HCT116 (cell line): ENCODE data around the gene COL12A1. TPM values are rescaled to one million over a fixed set of nuclear protein-coding genes. Genes with fewer than 3 reads are reported as not detected.

Experiments
- ATAC-seq: fragments of 200-7000 bp; cut with Tn5 transposase; 2 replicates; pipeline ENCODE4 v1.9.1; 2020; ENCODE audit warnings: mild to moderate bottlenecking, moderate library complexity
- BruUV-seq: library from RNA; stranded (reverse); fragments of 400-500 nt; replicated peaks from 2 replicates; lab custom pipeline; 2021; lab: Mats Ljungman, UMichigan
- CTCF ChIA-PET: fragments of 300-600 bp; sonication (Branson Sonifier 250); formaldehyde crosslinking; loops from one replicate; lab custom pipeline; 2021; ENCODE audit warnings: antibody characterized with exemption; lab: Charles Lee
- POLR2A ChIA-PET: fragments of 300-600, 350-600 bp; sonication (Branson Sonifier 250); formaldehyde crosslinking; loops from one replicate; lab custom pipeline; 2021; ENCODE audit warnings: antibody characterized with exemption; lab: Charles Lee
- RAD21 ChIA-PET, 2 experiments: fragments of 300-600 bp; sonication (Branson Sonifier 250); formaldehyde crosslinking; loops; one replicate each; lab custom pipeline; 2023; ENCODE audit warnings: low total read pairs in 2 of 2; ENCODE audit not compliant: uncharacterized antibody in 2 of 2, unreplicated experiment in 2 of 2, low non-redundant PET in 1 of 2; lab: Charles Lee
- DNase-seq: peaks from one replicate; pipeline ENCODE4 v3.0.0-alpha.2; 2010; ENCODE audit warnings: low read depth, low spot score
- H2AFZ ChIP-seq: fragments of 200-600 bp; shearing (Covaris generic), sonication (generic); 2 replicates; pipeline ENCODE4 v1.6.1; 2017; ENCODE audit warnings: low read depth, mixed run types, mixed read lengths, antibody characterized with exemption, low read length; ENCODE audit not compliant: poor library complexity, severe bottlenecking
- H3K27ac ChIP-seq: 2 replicates; pipeline ENCODE4 v1.5.1; 2012; ENCODE audit warnings: low read depth, low read length
- H3K27me3 ChIP-seq: fragments of 200-600 bp; sonication (generic); 2 replicates; pipeline ENCODE4 v1.6.1; 2016; ENCODE audit warnings: mixed run types, low read length, mixed read lengths; ENCODE audit not compliant: insufficient read depth
- H3K36me3 ChIP-seq, 2 experiments: fragments of 200-500 bp in 1 of 2; fragments of 200-600 bp in 1 of 2; sonication (Bioruptor generic) in 1 of 2; sonication (generic) in 1 of 2; 2 replicates each; pipeline versions ENCODE4 v1.5.1 to v1.6.1; 2014 to 2016; ENCODE audit warnings: low read length in 2 of 2, inconsistent platforms in 1 of 2, mixed read lengths in 1 of 2, mixed run types in 1 of 2; ENCODE audit not compliant: insufficient read depth in 2 of 2, control insufficient read depth in 1 of 2
- H3K4me1 ChIP-seq, 2 experiments: fragments of 200-600 bp in 1 of 2; sonication (generic) in 1 of 2; 2 replicates each; pipeline versions ENCODE4 v1.5.1 to v1.6.1; 2012 to 2017; ENCODE audit warnings: low read length in 2 of 2, inconsistent platforms in 1 of 2, mild to moderate bottlenecking in 1 of 2, mixed read lengths in 1 of 2, mixed run types in 1 of 2, moderate library complexity in 1 of 2; ENCODE audit not compliant: insufficient read depth in 2 of 2, control insufficient read depth in 1 of 2
- H3K4me2 ChIP-seq: fragments of 200-600 bp; sonication (generic); 2 replicates; pipeline ENCODE4 v1.6.1; 2017; ENCODE audit warnings: mixed run types, low read length, mixed read lengths
- H3K4me3 ChIP-seq, 2 experiments: fragments of 200-600 bp in 1 of 2; sonication (generic) in 1 of 2; replicated peaks in 1 of 2; 2 replicates each; pipeline ENCODE4 v1.5.1; 2011 to 2016; ENCODE audit warnings: low read length in 2 of 2, control low read depth in 1 of 2, low read depth in 1 of 2, mild to moderate bottlenecking in 1 of 2, mixed read lengths in 1 of 2, mixed run types in 1 of 2
- H3K79me2 ChIP-seq: fragments of 200-600 bp; sonication (generic); 2 replicates; pipeline ENCODE4 v1.6.1; 2017; ENCODE audit warnings: mild to moderate bottlenecking, mixed run types, low read length, moderate library complexity, mixed read lengths; ENCODE audit not compliant: insufficient read depth
- H3K9ac ChIP-seq: fragments of 200-600 bp; sonication (generic); 2 replicates; pipeline ENCODE4 v1.6.1; 2016; ENCODE audit warnings: low read length, mixed read lengths
- H3K9me2 ChIP-seq: fragments of 200-600 bp; sonication (generic), shearing (Covaris generic); 2 replicates; pipeline ENCODE4 v1.6.1; 2017; ENCODE audit warnings: mixed run types, mild to moderate bottlenecking, moderate library complexity; ENCODE audit not compliant: insufficient read depth
- H3K9me3 ChIP-seq, 2 experiments: fragments of 200-500 bp in 1 of 2; fragments of 200-600 bp in 1 of 2; sonication (Bioruptor generic) in 1 of 2; sonication (generic) in 1 of 2; 2 replicates each; pipeline ENCODE4 v1.6.1; 2014 to 2017; ENCODE audit warnings: low read length in 2 of 2, mixed read lengths in 2 of 2, inconsistent platforms in 1 of 2, low read depth in 1 of 2, mild to moderate bottlenecking in 1 of 2, mixed run types in 1 of 2, moderate library complexity in 1 of 2; ENCODE audit not compliant: control insufficient read depth in 1 of 2, insufficient read depth in 1 of 2
- H4K20me1 ChIP-seq: fragments of 200-600 bp; sonication (generic), shearing (Covaris generic); 2 replicates; pipeline ENCODE4 v1.6.1; 2017; ENCODE audit warnings: mixed run types, mild to moderate bottlenecking, moderate library complexity; ENCODE audit not compliant: insufficient read depth
- CBX3 ChIP-seq: IDR thresholded peaks from 2 replicates; pipeline ENCODE4 v1.6.1; 2012; ENCODE audit warnings: low read depth
- EGR1 ChIP-seq: IDR thresholded peaks from 2 replicates; pipeline ENCODE4 v1.6.1; 2012; ENCODE audit warnings: low read depth
- POLR2A ChIP-seq: IDR thresholded peaks from 2 replicates; pipeline ENCODE4 v1.7.0; 2011; ENCODE audit warnings: borderline replicate concordance; ENCODE audit not compliant: insufficient read depth, insufficient read length; ENCODE audit errors: extremely low read depth
- POLR2AphosphoS5 ChIP-seq: IDR thresholded peaks from 2 replicates; pipeline ENCODE4 v1.6.1; 2011; ENCODE audit warnings: mild to moderate bottlenecking, low read depth, low read length, moderate library complexity
- RAD21 ChIP-seq: IDR thresholded peaks from 2 replicates; pipeline ENCODE4 v1.6.1; 2012; ENCODE audit warnings: low read depth, mild to moderate bottlenecking
- SIN3A ChIP-seq: IDR thresholded peaks from 2 replicates; pipeline ENCODE4 v1.6.1; 2012; ENCODE audit warnings: low read depth
- ZFX ChIP-seq: fragments of 450-650 bp; IDR thresholded peaks from 2 replicates; pipeline ENCODE4 v1.6.1; 2017
- ZNF274 ChIP-seq: fragments of 200-500 bp; sonication (Bioruptor generic); IDR thresholded peaks from 2 replicates; pipeline ENCODE4 v1.6.1; 2014; ENCODE audit warnings: mild to moderate bottlenecking, low read depth, low read length, inconsistent platforms
- intact Hi-C: fragments of 100-400 bp; cut with micrococcal nuclease; formaldehyde crosslinking; loops from 2 replicates; pipeline ENCODE4 v1.10.0; 2022
- total RNA-seq: library from RNA; stranded (reverse); gene quantifications from one replicate; pipeline ENCODE4 v1.2.1, GENCODE V29; 2021; ENCODE audit not compliant: unreplicated experiment
- TF ChIP-seq, protein P1 (sequence below), 3 experiments: fragments of 200-600 bp in 1 of 3; sonication (generic) in 1 of 3; IDR thresholded peaks in 2 of 3; conservative IDR thresholded peaks in 1 of 3; 2 replicates each; pipeline ENCODE4 v1.5.1; 2012 to 2017; ENCODE audit warnings: low read depth in 2 of 3, low read length in 2 of 3, antibody characterized with exemption in 1 of 3, borderline replicate concordance in 1 of 3, control low read depth in 1 of 3, mild to moderate bottlenecking in 1 of 3, mixed read lengths in 1 of 3, mixed run types in 1 of 3, moderate library complexity in 1 of 3; ENCODE audit not compliant: insufficient read depth in 1 of 3
- TF ChIP-seq, protein P2 (sequence below): IDR thresholded peaks from 2 replicates; pipeline ENCODE4 v1.6.1; 2012
- TF ChIP-seq, protein P3 (sequence below): IDR thresholded peaks from 2 replicates; pipeline ENCODE4 v1.6.1; 2012
- TF ChIP-seq, protein P4 (sequence below): IDR thresholded peaks from 2 replicates; pipeline ENCODE4 v1.6.1; 2011; ENCODE audit warnings: mild to moderate bottlenecking, low read length, moderate library complexity; ENCODE audit not compliant: insufficient replicate concordance; ENCODE audit errors: extremely low read depth
- TF ChIP-seq, protein P5 (sequence below): IDR thresholded peaks from 2 replicates; pipeline ENCODE4 v1.6.1; 2012; ENCODE audit warnings: low read depth

The COL12A1 gene
- total RNA-seq, 1 experiment from 2014 or later: 23.5 TPM

DNA sequence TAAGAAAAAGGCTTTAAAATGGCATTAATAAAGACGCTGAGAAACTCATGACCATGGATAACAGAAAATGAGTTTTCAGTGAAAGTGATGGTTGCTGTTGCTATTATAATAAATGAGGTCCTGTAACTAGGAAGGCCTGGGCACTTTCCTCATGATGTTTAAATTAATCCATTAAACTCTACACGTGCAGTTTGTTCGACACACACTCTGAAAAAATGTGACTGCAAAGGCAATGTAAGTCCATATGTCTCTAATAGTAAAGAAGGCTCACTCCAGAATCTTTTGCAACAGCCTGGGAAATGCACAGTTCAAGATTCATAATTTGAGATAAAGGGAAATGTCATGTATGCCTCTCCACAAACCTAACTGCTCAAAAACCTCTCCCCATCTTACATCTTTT is 153.4 kb downstream of the COL12A1 start:
- Histone ChIP-seq H4K20me1 (no peaks in the 10 kb centered on the region), H3K27me3 (no peaks in the 10 kb centered on the region), H3K36me3 (no peaks in the 10 kb centered on the region), H3K4me1 (no peaks in the 10 kb centered on the region), H3K27ac (no peak overlapping the region), H3K9me3 (no peaks in the 10 kb centered on the region), H3K79me2 (no peaks in the 10 kb centered on the region), H3K9ac (no peak overlapping the region)
- BruUV-seq: no TSS peak
- CTCF ChIA-PET: no interaction called here
- intact Hi-C loops: no loop called here
- no peak for DNase-seq
- ATAC-seq: no peak
- TF ChIP-seq, protein P1, sequence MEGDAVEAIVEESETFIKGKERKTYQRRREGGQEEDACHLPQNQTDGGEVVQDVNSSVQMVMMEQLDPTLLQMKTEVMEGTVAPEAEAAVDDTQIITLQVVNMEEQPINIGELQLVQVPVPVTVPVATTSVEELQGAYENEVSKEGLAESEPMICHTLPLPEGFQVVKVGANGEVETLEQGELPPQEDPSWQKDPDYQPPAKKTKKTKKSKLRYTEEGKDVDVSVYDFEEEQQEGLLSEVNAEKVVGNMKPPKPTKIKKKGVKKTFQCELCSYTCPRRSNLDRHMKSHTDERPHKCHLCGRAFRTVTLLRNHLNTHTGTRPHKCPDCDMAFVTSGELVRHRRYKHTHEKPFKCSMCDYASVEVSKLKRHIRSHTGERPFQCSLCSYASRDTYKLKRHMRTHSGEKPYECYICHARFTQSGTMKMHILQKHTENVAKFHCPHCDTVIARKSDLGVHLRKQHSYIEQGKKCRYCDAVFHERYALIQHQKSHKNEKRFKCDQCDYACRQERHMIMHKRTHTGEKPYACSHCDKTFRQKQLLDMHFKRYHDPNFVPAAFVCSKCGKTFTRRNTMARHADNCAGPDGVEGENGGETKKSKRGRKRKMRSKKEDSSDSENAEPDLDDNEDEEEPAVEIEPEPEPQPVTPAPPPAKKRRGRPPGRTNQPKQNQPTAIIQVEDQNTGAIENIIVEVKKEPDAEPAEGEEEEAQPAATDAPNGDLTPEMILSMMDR (IDR thresholded peaks at IDR 0.05 in 2 of 3, conservative IDR thresholded peaks at IDR 0.05 in 1 of 3; ENCODE audit: borderline replicate concordance in 1 of 3, insufficient read depth in 1 of 3, low read depth in 2 of 3, low read length in 2 of 3): no peak
- TF ChIP-seq, all 23 proteins: peak for 0
- H3K4me2 ChIP-seq: no peak overlapping the region
- H3K9me2 ChIP-seq: no peaks in the 10 kb centered on the region
- H2AFZ ChIP-seq: no peak overlapping the region
- no peak overlapping the region for H3K4me3 ChIP-seq
- RAD21 ChIA-PET: no interaction called here
- POLR2A ChIA-PET: no interaction called here

DNA sequence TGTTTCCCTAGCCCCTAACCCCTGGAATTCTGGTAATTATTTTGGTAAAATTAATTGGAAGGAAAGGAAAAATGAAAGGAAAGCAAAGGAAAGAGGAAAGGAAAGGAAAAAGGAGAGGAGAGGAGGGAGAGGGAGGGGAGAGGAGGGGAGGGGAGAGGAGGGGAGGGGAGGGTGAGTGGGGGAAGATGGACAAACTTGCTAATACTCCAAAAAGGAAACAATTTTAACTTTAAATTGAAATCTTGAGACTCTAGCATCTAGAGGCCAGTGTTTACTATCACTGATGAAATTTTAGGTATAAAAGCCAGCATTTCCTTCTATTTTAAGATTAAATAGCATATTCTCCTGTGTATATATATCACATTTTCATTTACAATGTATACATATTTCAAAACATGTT is 156.5 kb downstream of the COL12A1 start:
- ChIA-PET RAD21 (no interaction called here), POLR2A (no interaction called here), CTCF (no interaction called here)
- Histone ChIP-seq H3K4me1 (no peaks in the 10 kb centered on the region), H3K9ac (no peak overlapping the region), H3K36me3 (no peaks in the 10 kb centered on the region), H3K9me2 (no peaks in the 10 kb centered on the region), H3K9me3 (no peaks in the 10 kb centered on the region), H4K20me1 (no peaks in the 10 kb centered on the region), H3K4me2 (no peak overlapping the region), H2AFZ (no peak overlapping the region), H3K79me2 (no peaks in the 10 kb centered on the region), H3K4me3 (no peak overlapping the region), H3K27me3 (no peaks in the 10 kb centered on the region), H3K27ac (no peak overlapping the region)
- intact Hi-C loops: no loop called here
- no peak for ATAC-seq
- no peak for DNase-seq
- no TSS peak for BruUV-seq
- TF ChIP-seq, protein P2, sequence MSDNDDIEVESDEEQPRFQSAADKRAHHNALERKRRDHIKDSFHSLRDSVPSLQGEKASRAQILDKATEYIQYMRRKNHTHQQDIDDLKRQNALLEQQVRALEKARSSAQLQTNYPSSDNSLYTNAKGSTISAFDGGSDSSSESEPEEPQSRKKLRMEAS: no peak
- TF ChIP-seq, protein P3, sequence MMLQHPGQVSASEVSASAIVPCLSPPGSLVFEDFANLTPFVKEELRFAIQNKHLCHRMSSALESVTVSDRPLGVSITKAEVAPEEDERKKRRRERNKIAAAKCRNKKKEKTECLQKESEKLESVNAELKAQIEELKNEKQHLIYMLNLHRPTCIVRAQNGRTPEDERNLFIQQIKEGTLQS: no peak
- no peak for TF ChIP-seq EGR1
- TF ChIP-seq, protein P4, sequence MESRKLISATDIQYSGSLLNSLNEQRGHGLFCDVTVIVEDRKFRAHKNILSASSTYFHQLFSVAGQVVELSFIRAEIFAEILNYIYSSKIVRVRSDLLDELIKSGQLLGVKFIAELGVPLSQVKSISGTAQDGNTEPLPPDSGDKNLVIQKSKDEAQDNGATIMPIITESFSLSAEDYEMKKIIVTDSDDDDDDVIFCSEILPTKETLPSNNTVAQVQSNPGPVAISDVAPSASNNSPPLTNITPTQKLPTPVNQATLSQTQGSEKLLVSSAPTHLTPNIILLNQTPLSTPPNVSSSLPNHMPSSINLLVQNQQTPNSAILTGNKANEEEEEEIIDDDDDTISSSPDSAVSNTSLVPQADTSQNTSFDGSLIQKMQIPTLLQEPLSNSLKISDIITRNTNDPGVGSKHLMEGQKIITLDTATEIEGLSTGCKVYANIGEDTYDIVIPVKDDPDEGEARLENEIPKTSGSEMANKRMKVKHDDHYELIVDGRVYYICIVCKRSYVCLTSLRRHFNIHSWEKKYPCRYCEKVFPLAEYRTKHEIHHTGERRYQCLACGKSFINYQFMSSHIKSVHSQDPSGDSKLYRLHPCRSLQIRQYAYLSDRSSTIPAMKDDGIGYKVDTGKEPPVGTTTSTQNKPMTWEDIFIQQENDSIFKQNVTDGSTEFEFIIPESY: no peak
- TF ChIP-seq ZFX: no peak
- no peak for TF ChIP-seq SIN3A
- no peak for TF ChIP-seq RAD21
- TF ChIP-seq CBX3: no peak
- no peak for TF ChIP-seq POLR2A
- TF ChIP-seq, protein P5, sequence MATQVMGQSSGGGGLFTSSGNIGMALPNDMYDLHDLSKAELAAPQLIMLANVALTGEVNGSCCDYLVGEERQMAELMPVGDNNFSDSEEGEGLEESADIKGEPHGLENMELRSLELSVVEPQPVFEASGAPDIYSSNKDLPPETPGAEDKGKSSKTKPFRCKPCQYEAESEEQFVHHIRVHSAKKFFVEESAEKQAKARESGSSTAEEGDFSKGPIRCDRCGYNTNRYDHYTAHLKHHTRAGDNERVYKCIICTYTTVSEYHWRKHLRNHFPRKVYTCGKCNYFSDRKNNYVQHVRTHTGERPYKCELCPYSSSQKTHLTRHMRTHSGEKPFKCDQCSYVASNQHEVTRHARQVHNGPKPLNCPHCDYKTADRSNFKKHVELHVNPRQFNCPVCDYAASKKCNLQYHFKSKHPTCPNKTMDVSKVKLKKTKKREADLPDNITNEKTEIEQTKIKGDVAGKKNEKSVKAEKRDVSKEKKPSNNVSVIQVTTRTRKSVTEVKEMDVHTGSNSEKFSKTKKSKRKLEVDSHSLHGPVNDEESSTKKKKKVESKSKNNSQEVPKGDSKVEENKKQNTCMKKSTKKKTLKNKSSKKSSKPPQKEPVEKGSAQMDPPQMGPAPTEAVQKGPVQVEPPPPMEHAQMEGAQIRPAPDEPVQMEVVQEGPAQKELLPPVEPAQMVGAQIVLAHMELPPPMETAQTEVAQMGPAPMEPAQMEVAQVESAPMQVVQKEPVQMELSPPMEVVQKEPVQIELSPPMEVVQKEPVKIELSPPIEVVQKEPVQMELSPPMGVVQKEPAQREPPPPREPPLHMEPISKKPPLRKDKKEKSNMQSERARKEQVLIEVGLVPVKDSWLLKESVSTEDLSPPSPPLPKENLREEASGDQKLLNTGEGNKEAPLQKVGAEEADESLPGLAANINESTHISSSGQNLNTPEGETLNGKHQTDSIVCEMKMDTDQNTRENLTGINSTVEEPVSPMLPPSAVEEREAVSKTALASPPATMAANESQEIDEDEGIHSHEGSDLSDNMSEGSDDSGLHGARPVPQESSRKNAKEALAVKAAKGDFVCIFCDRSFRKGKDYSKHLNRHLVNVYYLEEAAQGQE: no peak
- no peak for TF ChIP-seq POLR2AphosphoS5
- no peak for TF ChIP-seq ZNF274
